GM18861 (cell line): ENCODE data around the gene SIN3B.
"Not testable (repeated sequence)": the region's sequence is repeated elsewhere in the genome, so short reads cannot be mapped to it uniquely, and the experiment has no call there.

Source experiments
- ATAC-seq: cut with Tn5 transposase; IDR thresholded peaks from one replicate; pipeline ENCODE4 v1.9.1; 2021; ENCODE audit not compliant: unreplicated experiment

SIN3B gene

GRCh38 chr19:16868423-16869130 is 39.4 kb downstream of the SIN3B start:
- no peak for ATAC-seq

DNA sequence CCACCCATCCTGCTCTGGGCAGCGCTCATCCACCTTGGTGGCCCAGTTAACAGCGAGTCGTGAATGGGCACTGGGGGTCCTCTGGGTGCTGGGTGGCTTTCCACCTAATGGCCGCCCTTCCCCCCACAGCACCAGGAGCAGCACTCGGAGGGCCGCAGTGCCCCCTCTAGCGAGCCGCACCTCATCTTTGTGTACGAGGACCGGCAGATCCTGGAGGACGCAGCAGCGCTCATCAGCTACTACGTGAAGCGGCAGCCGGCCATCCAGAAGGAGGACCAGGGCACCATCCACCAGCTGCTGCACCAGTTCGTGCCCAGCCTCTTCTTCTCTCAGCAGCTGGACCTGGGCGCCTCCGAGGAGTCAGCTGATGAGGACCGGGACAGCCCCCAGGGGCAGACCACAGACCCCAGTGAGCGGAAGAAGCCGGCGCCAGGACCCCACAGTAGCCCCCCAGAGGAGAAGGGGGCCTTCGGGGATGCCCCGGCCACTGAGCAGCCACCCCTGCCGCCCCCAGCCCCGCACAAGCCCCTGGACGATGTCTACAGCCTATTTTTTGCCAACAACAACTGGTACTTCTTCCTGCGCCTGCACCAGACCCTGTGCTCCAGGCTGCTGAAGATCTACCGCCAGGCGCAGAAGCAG is 40.3 kb downstream of the SIN3B start:
- no peak for ATAC-seq

- ATAC-seq: no peak
Measured at GRCh38 chr19:16871871-16872270, 42.7 kb downstream of the SIN3B start.

DNA sequence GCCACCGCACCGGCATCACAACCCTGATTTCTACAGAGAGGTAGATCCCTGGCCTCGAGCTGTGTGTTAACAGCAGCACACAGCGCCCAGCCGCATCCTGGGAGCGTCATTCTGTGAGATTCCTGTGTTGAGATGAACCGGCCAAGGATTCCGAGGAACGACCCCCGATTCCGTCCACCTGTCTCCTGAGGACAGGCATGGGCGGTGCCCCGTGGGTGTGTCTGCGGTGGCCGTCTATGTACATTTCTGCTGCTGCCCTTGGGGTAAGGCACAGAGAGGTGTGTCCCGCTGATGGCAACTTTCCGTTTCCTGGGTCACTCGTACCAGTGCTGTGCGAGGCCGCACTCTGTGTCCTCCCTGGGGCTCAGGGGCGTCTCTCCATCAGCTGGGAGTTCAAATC is 43.5 kb downstream of the SIN3B start:
- ATAC-seq: no peak

- no peak for ATAC-seq
Measured at GRCh38 chr19:16873594-16873993, 44.4 kb downstream of the SIN3B start.

GRCh38 chr19:16874250-16874977 is 45.2 kb downstream of the SIN3B start:
- no peak for ATAC-seq

GRCh38 chr19:16874978-16875299 is 45.7 kb downstream of the SIN3B start:
- not testable (repeated sequence) for ATAC-seq

DNA sequence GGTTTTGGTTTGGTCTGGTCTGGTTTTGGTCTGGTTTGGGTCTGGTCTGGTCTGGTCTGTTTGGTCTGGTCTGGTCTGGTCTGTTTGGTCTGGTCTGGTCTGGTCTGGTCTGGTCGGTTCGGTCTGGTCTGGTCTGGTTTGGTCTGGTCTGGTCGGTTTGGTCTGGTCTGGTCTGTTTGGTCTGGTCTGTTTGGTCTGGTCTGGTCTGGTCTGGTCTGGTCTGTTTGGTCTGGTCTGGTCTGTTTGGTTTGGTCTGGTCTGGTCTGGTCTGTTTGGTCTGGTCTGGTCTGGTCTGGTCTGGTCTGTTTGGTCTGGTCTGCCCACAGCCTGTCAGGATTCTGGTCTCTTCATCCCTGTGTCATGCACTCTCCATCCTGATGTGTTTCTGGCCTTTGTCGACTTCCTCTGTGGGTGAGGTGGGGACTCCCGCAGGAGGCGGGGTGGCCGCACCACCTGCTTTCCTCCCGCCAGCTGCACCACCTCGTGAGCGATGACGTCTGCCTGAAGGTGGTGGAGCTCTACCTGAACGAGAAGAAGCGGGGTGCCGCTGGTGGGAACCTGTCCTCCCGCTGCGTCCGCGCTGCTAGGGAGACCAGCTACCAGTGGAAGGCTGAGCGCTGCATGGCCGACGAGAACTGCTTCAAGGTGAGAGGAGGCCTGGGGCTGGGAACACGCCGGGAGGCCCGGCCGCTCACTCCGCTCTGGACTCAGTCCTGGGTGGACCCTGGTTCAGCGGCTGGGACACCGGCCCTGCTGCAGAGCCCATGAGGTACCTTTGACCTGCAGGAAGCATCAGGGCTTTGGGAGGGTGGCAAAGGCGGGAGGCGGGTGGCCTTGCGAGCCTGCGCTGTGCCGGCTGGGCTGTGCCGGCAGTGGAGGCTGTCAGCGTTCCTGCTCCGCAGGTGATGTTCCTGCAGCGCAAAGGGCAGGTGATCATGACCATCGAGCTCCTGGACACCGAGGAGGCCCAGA is 46.7 kb downstream of the SIN3B start:
- ATAC-seq: no peak

- ATAC-seq: no peak
Measured at GRCh38 chr19:16876904-16877361, 47.7 kb downstream of the SIN3B start.

DNA sequence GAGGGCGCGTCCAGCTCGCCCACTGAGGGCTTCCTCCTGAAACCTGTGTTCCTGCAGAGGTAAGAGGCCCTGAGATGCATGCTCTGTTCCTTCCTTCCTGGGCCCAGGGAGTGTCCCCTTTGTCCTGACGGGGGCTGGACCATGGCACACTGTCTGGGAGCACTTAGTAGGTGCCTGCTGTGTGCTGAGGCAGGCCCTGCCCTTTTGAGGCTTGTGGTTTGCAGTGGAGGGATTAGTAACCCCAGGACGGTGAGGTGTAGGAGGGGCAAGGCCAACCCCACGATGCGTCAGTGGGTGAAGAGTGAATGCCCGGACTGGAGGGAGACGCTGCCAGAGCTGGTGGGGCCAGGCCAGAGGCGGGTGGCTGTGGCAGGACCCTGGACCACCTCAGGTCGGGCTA is 48.4 kb downstream of the SIN3B start:
- no peak for ATAC-seq

DNA sequence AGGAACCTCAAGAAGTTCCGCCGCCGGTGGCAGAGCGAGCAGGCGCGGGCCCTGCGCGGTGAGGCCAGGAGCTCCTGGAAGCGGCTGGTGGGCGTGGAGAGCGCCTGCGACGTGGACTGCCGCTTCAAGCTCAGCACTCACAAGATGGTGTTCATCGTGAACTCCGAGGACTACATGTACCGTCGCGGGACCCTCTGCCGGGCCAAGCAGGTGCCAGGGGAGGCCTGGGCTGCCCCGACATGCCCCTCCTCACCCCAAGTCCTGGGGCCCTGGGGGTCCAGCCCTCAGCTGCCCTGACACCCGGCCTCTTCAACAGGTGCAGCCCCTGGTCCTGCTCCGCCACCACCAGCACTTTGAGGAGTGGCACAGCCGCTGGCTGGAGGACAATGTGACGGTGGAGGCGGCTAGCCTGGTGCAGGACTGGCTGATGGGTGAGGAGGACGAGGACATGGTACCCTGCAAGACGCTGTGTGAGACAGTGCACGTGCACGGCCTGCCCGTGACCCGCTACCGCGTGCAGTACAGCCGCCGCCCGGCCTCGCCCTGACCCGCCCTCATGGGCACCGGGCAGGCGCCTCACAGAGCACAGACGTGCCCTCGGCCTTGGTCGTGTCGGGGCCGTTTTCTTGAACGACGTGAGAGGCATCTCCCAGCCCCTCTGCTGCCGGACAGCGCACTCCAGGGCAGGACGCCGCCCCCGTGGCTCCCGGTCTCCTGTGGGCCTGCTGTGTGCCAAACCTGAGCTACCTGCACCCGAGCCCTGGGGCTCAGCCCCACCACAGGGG is 49.2 kb downstream of the SIN3B start:
- no peak for ATAC-seq

- no peak for ATAC-seq
Measured at GRCh38 chr19:16880884-16881554, 51.8 kb downstream of the SIN3B start.

DNA sequence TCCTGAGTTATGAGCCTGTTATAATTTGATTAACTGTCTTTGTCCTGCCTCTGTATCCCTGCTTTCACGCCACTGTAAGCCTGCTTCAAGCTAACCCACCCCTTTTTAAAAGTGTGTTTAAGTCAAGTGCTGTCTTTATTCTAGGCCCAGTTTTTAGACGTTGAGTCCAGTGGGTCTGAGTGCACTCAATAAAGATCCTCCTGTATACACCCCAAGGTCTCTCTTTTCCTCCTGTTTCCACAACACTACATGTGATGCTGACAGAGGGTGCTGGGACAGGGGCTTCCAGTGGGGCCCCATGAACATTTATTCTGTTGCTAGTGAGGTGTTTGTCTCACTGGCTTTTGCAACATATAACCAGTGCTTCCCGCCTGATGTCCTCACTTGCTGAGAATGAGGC is 52.9 kb downstream of the SIN3B start:
- no peak for ATAC-seq

DNA sequence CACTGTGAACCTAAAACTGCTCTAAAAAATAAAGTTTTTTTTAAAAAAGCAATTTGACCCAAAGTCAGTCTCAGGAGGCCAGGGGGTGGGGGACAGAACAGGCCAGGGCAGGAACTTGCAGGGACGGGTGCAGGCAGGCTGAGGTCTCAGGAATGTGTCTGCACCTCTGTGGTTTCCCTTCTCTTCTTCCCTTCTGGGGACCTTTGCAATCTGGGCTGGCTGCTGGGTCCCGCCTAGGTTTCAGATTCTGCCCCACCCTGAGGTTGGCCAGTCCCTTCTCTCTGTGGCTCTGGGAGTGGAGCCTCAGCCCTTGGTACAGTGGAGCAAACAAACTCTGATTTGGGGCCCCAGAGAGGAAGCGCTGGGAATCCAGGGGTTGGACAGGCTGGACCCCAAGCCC is 54.3 kb downstream of the SIN3B start:
- no peak for ATAC-seq

DNA sequence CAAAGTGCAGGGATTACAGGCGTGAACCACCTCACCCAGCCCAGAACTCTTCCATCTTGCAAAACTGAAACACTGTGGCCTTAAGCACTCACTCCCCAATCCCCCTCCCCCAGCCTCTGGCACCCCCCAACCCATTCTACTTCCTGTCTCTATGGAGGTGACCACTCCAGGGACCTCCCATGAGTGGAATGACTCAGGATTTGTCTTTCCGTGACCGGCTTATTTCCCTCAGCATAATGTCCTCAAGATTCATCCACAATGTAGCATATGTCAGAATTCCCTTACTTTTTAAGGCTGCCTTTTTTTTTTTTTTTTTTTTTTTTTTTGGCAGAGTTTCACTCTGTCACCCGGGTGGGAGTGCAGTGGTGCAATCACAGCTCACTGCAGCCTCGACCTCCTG is 56.0 kb downstream of the SIN3B start:
- ATAC-seq: no peak

- ATAC-seq: no peak
Measured at GRCh38 chr19:16886305-16886880, 57.2 kb downstream of the SIN3B start.

DNA sequence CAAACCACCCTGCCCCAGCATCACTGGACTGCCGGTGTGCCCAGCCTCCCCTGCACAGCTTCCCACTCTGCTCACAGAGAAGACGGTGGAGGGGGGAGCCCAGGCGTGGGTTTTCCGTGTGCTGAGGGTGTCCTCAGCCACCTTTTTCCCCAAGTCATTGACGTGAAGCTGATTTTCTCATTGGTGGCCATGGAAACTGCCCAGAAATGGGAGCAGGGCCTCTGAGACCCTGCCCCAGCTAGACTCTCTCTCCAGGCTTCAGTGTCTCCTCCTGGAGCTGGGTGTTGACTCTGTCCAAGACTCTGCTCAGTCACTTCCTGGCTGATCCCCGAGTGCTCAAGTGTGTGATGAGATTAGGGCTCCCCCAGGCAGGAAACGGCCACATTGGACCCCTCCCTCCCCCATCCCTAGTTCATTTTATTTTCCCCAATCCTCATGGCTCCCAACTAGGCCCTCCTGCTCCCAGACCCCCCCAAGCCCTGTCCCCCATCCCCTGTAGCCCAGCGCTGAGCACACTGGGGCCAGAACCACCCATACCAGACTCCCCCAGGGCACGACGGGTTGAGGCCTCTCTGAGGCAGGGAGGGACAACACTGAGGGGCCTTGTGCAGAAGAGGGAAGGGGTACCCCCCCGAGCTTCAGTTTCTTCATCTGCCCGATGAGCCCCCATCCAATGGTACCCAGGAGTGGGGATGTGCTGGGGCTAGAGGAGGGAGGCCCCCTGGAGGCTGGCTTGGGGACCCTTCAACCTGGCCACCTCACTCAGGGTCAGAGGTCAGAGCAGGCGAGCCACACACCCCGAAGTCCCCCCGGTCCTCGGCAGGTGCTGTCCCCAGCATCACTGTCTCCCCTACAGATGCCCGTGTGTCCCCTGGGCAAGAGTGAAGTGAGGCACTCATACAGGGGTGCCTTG is 58.4 kb downstream of the SIN3B start:
- no peak for ATAC-seq

DNA sequence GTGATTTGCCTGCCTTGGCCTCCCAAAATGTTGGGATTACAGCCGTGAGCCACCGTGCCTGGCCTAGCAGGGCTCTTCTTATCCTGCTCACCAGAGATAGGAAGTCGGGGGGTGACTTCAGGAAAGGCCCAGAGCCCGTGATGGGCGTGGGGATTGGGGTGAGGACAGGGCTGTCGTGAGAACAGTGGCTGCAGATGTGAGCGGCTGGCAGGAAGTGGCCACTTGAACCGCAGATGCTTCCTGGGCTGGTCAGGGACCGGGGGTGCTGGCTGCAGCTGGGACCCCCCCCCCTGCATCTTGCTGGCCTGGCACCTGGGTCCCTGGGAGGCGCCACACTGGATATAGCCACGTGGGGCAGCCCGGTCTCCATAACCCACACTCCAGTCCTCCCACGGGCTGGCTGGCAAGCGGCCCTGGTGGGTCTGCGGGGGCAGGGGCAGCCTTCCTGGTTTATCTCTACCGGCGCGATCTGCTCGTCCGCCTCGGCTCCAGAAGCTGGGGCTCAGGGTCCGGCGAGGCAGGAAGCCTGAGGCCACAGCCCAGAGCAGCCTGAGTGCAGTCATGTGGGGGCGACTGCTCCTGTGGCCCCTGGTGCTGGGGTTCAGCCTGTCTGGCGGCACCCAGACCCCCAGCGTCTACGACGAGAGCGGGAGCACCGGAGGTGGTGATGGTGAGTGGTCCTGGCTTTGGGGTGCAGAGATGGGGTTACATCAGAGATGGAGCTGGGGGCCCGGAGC is 59.6 kb downstream of the SIN3B start, which contains the start of gene F2RL3:
Gene F2RL3 (plus strand): TSS at position 371 of the 737 bp plus-strand sequence. CDS start 191 bp downstream, at position 562.
- no peak for ATAC-seq
